B cell (primary cell): ENCODE results near the gene TNFAIP2.

Experiments
- CTCF ChIP-seq: fragments of 200-600 bp; IDR thresholded peaks from one replicate; pipeline ENCODE4 v1.8.0; 2022; ENCODE audit warnings: antibody characterized with exemption, mild to moderate bottlenecking
- EZH2 ChIP-seq: IDR thresholded peaks from 2 replicates; pipeline ENCODE4 v1.6.1; 2012; ENCODE audit warnings: borderline replicate concordance, low read depth, mild to moderate bottlenecking, moderate library complexity, low read length; ENCODE audit not compliant: insufficient read depth, poor library complexity, severe bottlenecking

DNA sequence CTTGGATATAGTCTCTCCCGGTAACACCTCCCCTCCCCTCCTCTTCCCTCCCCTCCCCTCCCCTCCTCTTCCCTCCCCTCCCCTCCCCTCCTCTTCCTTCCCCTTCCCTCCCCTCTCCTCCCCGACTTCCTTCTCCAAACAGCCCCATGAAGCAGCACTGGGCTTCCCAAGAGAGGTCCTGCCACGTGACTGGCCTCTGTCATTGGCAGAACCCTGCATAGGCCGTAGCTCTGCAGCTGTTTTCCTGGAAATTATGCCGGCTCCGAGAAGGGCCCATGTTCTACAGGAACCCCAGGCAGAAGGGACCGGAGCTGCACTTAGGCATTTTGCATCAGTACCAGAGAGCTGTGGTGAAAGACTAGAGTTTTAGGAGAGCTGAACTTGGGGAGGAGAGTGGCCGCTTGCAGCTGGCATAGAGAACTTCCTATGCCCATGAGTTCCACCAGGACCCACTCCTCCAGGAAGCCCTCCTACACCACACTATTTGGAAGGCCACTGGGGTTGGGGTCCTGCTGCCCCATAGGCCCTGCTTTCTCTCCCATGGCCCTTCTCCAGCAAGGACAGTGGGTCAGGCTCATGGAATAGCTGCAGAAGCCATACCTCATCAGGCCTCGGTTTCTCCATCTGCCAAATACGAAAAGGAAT lies 5.1 kb upstream of the TNFAIP2 start:
- no peak for TF ChIP-seq CTCF
- TF ChIP-seq EZH2: no peak
